Sigmoid colon (tissue), 7 donors: ENCODE data around the gene CSNK1A1L. TPM values are rescaled to one million over a fixed set of nuclear protein-coding genes. Genes with fewer than 3 reads are reported as not detected.

ENCODE experiments used
- DNase-seq: peaks from one replicate; pipeline ENCODE4 v3.0.0-alpha.2; 2019
- H3K27ac ChIP-seq, 4 donors: fragments of 200-600 bp; sonication (generic); one replicate each; pipeline ENCODE4 v1.5.1; 2016 to 2019; ENCODE audit warnings: mild to moderate bottlenecking in 1 of 4
- H3K27me3 ChIP-seq, 3 donors: fragments of 200-600 bp; sonication (generic); one replicate each; pipeline ENCODE4 v1.5.1; 2019; ENCODE audit warnings: mild to moderate bottlenecking in 1 of 3
- H3K36me3 ChIP-seq, 4 donors: fragments of 200-600 bp; sonication (generic); one replicate each; pipeline ENCODE4 v1.5.1; 2016 to 2019
- H3K4me1 ChIP-seq, 4 donors: fragments of 200-600 bp; sonication (generic); one replicate each; pipeline ENCODE4 v1.5.1; 2017 to 2019
- H3K4me3 ChIP-seq, 4 donors: fragments of 200-600 bp; sonication (generic); one replicate each; pipeline ENCODE4 v1.5.1; 2017 to 2019; ENCODE audit warnings: mild to moderate bottlenecking in 2 of 4, moderate library complexity in 1 of 4
- H3K9me3 ChIP-seq, 4 donors: fragments of 200-600 bp in 3 of 4; sonication (generic) in 3 of 4; one replicate each; pipeline versions ENCODE4 v1.5.1 to v1.6.1; 2013 to 2019
- CTCF ChIP-seq, 4 experiments: fragments of 450-650 bp in 3 of 4; fragments of 200-600 bp in 1 of 4; IDR thresholded peaks; one replicate each; pipeline ENCODE4 v1.5.1; 2016 to 2019; ENCODE audit warnings: antibody characterized with exemption in 4 of 4, mild to moderate bottlenecking in 3 of 4, moderate library complexity in 2 of 4
- EP300 ChIP-seq, 4 donors: sonication (generic); formaldehyde crosslinking; IDR thresholded peaks; one replicate each; pipeline ENCODE4 v1.6.1; 2017; ENCODE audit warnings: antibody characterized with exemption in 4 of 4
- POLR2A ChIP-seq, 2 donors: fragments of 450-650 bp; IDR thresholded peaks; one replicate each; pipeline ENCODE4 v1.6.1; 2016; ENCODE audit warnings: antibody characterized with exemption in 2 of 2, mild to moderate bottlenecking in 2 of 2, moderate library complexity in 2 of 2
- POLR2AphosphoS5 ChIP-seq, 4 donors: sonication (generic); formaldehyde crosslinking; IDR thresholded peaks; one replicate each; pipeline ENCODE4 v1.6.1; 2017; ENCODE audit warnings: antibody characterized with exemption in 4 of 4
- WGBS, 2 donors: extraction: QIAGEN DNeasy Blood & Tissue Kit; methylation state at CpG; one replicate each; pipeline ENCODE4 v1.1.7; 2013; 5-methylcytosine and 5-hydroxymethylcytosine counted together
- intact Hi-C: fragments of 100-400 bp; cut with DNase I; formaldehyde crosslinking; loops from one replicate; pipeline ENCODE4 v1.15.1; 2023
- polyA plus RNA-seq, 3 donors: library from polyadenylated mRNA; stranded (reverse); fragments of 200-250 nt; gene quantifications; one replicate each; pipeline ENCODE4 v1.2.3, GENCODE V29; 2013
- total RNA-seq, 4 donors: library from RNA; depleted of rRNA; stranded (reverse); fragments of >200 nt; gene quantifications; one replicate each; pipeline ENCODE4 v1.1.0, GENCODE V29; 2016
- donor health status: healthy with polysubstance abuse.
- donor health status: Bipolar disorder and iron deficiency.
- donor health status: healthy.

The CSNK1A1L gene
- total and polyA plus RNA-seq, 7 donors, result not detected

- Histone ChIP-seq H3K4me1 (no peaks in the 10 kb centered on the region), H3K27ac (no peak overlapping the region), H3K4me3 (no peak overlapping the region), H3K36me3 (no peaks in the 10 kb centered on the region), H3K9me3 (no peaks in the 10 kb centered on the region), H3K27me3 (no peaks in the 10 kb centered on the region)
- WGBS, 2 donors, result 88 to 97% methylated on average over 2 of the region's 2 CpGs
- no peak for DNase-seq
- intact Hi-C loops, result no loop called here
- TF ChIP-seq CTCF (IDR thresholded peaks at IDR 0.05) (no peak), EP300 (IDR thresholded peaks at IDR 0.05) (no peak), POLR2A (IDR thresholded peaks at IDR 0.05) (no peak), POLR2AphosphoS5 (IDR thresholded peaks at IDR 0.05) (no peak)
Observed at GRCh38 chr13:37076818-37077217, 28.6 kb downstream of the CSNK1A1L start.

- no peak overlapping the region for H3K4me3 ChIP-seq
- H3K27ac ChIP-seq, result no peak overlapping the region
- TF ChIP-seq POLR2AphosphoS5 (IDR thresholded peaks at IDR 0.05) (no peak), EP300 (IDR thresholded peaks at IDR 0.05) (no peak), CTCF (IDR thresholded peaks at IDR 0.05) (no peak), POLR2A (IDR thresholded peaks at IDR 0.05) (no peak)
- H3K9me3 ChIP-seq, result no peaks in the 10 kb centered on the region
- no peak for DNase-seq
- no peaks in the 10 kb centered on the region for H3K4me1 ChIP-seq
- no peaks in the 10 kb centered on the region for H3K27me3 ChIP-seq
- intact Hi-C loops, result no loop called here
- H3K36me3 ChIP-seq, result no peaks in the 10 kb centered on the region
- WGBS, 2 donors, result 77% methylated on average over 2 of the region's 2 CpGs
Observed at GRCh38 chr13:37075164-37075563, 30.3 kb downstream of the CSNK1A1L start.

- Histone ChIP-seq H3K4me3 (no peak overlapping the region), H3K36me3 (no peaks in the 10 kb centered on the region), H3K9me3 (no peaks in the 10 kb centered on the region), H3K4me1 (no peaks in the 10 kb centered on the region), H3K27ac (no peak overlapping the region), H3K27me3 (no peaks in the 10 kb centered on the region)
- no peak for DNase-seq
- intact Hi-C loops, result loop anchor here (5.0 kb wide), 1 partner anchor 528 kb away; no protein-coding TSS in a partner anchor
- TF ChIP-seq EP300 (IDR thresholded peaks at IDR 0.05), result no peak
- TF ChIP-seq CTCF (IDR thresholded peaks at IDR 0.05), result peak in 3 of 4 experiments; percentile 22 to 48 (median 24)
- no peak for TF ChIP-seq POLR2A (IDR thresholded peaks at IDR 0.05)
- WGBS, 2 donors, result 5 to 11% methylated on average over 1 of the region's 1 CpG
Observed at GRCh38 chr13:37074703-37075102, 30.8 kb downstream of the CSNK1A1L start.

- no peaks in the 10 kb centered on the region for H3K9me3 ChIP-seq
- DNase-seq, result no peak
- no peak for TF ChIP-seq POLR2A (IDR thresholded peaks at IDR 0.05)
- no peaks in the 10 kb centered on the region for H3K27me3 ChIP-seq
- H3K27ac ChIP-seq, result no peak overlapping the region
- WGBS, 2 donors, result 45 to 65% methylated on average over 4 of the region's 4 CpGs
- no peak overlapping the region for H3K4me3 ChIP-seq
- intact Hi-C loops, result loop anchor here (5.0 kb wide), 1 partner anchor 530 kb away; no protein-coding TSS in a partner anchor
- no peaks in the 10 kb centered on the region for H3K36me3 ChIP-seq
- H3K4me1 ChIP-seq, result no peaks in the 10 kb centered on the region
Observed at GRCh38 chr13:37072024-37072423, 33.4 kb downstream of the CSNK1A1L start.

- no peak overlapping the region for H3K4me3 ChIP-seq
- H3K9me3 ChIP-seq, result no peaks in the 10 kb centered on the region
- DNase-seq, result no peak
- WGBS, 2 donors, result 91 to 92% methylated on average over 7 of the region's 7 CpGs
- TF ChIP-seq EP300 (IDR thresholded peaks at IDR 0.05) (no peak), CTCF (IDR thresholded peaks at IDR 0.05) (no peak), POLR2A (IDR thresholded peaks at IDR 0.05) (no peak), POLR2AphosphoS5 (IDR thresholded peaks at IDR 0.05) (no peak)
- H3K27ac ChIP-seq, result no peak overlapping the region
- H3K36me3 ChIP-seq, result no peaks in the 10 kb centered on the region
- H3K4me1 ChIP-seq, result no peaks in the 10 kb centered on the region
- intact Hi-C loops, result loop anchor here (5.0 kb wide), 1 partner anchor 531 kb away; no protein-coding TSS in a partner anchor
- H3K27me3 ChIP-seq, result no peaks in the 10 kb centered on the region
Observed at GRCh38 chr13:37070956-37071355, 34.5 kb downstream of the CSNK1A1L start.
